Measurements from ENCODE around the gene DVL3.
"Not testable (repeated sequence)": the region's sequence is repeated elsewhere in the genome, so short reads cannot be mapped to it uniquely, and the experiment has no call there.

Gene DVL3

DNA sequence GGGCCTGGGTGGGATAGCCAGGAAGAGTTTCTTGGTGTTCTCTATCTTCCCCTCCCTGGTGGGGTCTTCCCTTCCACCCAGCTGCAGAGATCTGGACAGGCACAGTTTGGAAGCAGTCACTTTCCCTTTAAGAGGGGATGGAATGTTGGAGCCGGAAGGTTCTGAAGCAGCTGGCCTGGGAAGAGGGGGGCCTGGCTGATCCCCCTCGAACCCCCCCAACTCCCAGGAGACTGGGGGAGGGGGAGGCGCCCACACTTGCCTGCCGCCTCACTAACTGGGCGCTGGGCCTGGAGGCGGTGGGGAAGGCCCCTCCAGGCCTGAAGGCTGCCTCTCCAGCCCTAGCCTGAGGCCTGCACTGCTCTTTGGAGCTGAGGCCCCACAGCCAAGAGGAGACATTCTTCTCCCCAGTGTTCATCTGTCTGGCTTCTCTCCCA is 1.4 kb downstream of the DVL3 start:
- no peak for DNase-seq

DNA sequence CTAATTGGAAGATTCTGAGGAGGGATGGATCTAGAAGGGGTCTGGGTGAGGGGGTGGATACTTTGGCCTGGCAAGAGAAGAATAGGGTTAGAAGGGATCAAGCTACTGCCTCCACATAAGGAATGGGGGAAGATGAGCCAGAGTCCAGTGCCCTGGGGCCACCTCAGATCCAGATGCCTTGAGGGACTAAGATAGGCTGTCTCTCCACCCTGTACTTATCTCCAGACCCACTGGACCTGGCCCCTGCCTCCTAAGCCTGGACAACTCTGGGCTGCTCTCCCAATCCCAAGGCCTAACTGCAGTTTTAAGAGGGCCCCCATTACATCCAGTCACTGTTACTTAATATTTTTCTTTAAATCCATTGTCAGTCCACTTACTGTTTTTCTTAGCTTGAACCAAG is 2.0 kb downstream of the DVL3 start:
- DNase-seq: no peak

DNA sequence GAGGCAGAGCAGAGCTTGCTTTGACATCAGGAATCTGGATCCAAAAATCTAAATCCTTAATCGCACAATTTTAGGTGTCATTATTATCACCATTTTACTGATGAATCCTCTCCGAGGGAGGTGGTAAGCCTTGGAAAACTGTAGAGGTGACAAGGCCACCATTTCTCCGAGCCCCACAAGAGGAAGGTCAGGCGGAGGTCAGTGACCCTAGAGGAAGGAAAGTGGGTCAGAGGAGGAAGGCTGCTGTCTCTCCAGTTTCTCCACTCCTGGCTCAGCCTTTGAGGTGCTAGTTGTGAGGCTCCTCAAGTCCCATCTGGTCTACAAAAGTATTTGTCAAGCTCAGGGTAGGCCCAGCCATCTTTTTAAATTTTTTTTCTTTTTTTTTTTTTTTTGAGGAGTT is 3.2 kb downstream of the DVL3 start:
- no peak for DNase-seq

DNA sequence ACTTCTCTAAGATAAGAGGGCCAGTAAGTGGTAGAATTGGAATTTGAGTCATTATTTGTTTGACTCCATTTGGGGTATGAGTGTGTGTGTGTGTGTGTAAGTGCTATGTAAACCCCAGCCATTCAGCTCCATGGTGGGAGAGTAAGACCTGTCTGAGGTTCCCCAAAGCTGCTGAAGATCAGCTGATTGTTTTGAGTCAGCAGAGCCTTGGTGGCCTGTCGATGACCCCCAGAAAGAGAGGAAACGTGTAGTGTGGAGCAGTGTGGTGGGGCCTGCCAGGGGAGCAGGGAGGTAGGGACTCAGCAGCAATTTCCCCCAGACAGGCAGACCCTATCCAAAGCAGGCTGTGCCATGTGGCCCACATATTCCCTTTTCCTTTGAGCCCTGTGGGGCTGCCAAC is 5.3 kb downstream of the DVL3 start:
- DNase-seq: no peak

DNA sequence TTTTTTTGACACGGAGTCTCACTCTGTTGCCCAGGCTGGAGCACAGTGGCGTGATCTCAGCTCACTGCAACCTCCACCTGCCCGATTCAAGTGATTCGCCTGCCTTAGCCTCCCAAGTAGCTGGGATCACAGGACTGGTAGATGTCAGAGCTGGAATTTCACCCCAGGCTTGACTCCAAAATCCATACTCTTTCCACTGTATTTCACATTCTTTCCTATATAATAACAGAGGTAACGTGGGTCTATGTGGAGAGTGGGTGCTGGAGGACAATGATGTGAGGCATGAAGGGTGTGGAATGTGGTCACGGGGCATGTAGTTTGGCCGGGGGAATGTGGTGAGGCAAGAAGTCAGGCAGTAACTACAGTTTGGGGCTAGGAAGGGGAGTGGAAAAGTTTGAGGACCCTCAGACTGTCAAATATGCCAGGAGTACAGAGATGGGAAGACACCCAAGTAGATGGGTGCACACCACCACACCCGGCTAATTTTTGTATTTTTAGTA is 7.4 kb downstream of the DVL3 start:
- DNase-seq: not testable (repeated sequence)

DNA sequence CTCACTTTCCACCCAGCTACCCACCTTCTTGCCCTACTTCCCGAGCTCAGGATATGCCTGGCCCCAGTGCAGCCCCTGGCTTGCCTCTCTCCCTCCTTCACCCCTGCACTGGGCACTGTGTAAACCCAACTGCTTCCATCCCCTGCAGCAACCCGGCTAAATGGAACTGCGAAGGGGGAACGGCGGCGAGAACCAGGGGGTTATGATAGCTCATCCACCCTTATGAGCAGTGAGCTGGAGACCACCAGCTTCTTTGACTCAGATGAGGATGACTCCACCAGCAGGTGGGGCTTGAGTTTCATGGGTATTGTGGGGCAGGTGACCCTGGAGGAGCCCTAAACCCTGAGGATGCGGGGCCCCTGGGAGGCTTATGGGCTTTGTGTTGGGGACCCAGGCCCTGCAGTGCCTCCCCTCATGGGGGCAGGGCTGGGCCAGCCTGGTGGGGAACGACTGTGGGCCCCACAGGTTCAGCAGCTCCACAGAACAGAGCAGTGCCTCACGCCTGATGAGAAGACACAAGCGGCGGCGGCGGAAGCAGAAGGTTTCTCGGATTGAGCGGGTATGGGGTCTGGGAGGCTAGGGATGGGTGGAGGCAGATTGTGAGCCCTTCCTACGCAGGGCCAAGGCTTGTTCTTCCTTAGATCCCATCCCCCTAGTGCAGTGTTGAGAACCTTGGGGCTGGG is 9.6 kb downstream of the DVL3 start:
- no peak for DNase-seq

DNA sequence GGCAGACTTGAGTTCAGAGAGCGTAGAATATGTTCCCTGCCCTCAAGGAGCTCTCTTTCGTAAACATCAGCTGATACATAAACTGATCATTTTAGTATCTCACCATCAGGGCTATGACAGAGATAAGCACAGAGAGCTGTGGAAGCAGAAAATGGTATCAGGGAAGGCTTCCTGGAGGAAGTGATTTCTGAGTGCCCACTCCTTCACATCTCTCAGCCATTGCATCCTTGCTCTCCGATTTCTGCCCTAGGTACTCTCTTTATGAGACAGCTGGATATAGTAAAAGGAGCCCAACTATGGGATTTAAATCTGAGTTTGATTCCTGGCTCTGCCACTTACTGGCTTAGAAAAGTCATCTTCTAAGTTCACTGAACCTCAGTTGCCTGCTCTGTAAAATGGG is 10.4 kb downstream of the DVL3 start:
- no peak for DNase-seq

DNA sequence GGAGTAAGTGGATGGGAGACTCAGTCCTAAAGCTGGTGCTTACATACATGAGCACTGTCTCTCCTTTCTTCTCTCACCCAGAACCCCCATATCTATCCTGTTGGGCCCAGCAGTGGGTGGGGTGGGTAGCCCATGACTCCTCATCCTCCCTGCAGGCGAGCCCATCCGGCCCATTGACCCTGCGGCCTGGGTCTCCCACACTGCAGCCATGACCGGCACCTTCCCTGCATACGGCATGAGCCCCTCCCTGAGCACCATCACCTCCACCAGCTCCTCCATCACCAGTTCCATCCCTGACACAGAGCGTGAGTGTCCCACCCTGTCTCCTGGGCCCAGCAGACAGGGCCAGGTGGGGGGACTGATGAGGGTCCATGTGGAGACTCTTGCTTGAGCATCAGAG is 11.5 kb downstream of the DVL3 start:
- no peak for DNase-seq

DNA sequence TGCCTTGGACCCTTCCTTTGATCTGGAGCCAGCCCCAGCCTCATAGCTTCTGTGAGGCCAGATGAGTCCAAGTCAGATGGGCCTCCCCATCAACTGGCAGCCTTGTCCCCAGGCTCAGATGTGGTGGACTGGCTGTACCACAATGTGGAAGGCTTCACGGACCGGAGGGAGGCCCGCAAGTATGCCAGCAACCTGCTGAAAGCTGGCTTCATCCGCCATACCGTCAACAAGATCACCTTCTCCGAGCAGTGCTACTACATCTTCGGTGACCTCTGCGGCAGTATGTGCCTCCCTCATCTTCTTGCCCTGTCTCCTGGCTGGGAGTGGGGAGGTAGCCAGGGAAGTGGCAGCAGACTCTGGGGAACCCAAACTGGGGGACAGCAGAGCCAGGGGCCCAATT is 12.6 kb downstream of the DVL3 start:
- DNase-seq: no peak

DNA sequence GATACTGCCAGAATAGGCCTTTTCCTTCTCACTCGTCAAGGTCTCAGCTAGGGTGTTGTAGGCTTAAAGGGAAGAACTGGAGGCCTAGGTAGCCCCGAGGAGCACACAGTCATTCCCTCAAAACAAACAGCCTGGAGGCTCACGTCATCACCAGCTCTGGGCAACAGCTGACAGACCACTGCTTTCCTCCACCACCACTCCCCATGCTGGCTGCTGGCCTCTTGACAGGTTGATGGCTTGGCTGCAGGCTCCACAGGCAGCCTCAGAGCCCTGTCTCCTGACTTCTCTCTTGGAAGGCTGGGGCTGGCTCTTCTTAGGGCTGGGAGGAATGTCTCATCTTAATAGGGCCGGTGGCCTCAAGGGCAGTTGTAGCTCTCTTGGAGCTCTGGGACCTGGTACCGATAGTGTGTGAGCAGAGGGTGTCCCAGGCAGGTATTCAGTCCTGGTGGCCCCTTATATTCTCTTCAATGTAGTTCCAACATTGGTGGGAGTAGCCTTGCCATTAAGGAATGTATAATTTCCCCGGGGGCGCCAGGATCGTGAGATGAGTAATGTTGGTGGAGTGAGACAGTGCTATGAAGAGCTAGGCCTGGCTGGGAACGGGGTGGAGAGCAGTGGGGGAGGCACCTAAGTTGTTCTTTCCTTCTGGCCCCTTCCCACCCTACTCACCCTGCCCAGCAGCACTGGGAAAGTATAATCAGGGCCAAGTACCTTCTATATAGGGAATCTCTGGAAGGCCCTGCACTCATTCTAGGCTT is 13.4 kb downstream of the DVL3 start:
- no peak for DNase-seq

DNA sequence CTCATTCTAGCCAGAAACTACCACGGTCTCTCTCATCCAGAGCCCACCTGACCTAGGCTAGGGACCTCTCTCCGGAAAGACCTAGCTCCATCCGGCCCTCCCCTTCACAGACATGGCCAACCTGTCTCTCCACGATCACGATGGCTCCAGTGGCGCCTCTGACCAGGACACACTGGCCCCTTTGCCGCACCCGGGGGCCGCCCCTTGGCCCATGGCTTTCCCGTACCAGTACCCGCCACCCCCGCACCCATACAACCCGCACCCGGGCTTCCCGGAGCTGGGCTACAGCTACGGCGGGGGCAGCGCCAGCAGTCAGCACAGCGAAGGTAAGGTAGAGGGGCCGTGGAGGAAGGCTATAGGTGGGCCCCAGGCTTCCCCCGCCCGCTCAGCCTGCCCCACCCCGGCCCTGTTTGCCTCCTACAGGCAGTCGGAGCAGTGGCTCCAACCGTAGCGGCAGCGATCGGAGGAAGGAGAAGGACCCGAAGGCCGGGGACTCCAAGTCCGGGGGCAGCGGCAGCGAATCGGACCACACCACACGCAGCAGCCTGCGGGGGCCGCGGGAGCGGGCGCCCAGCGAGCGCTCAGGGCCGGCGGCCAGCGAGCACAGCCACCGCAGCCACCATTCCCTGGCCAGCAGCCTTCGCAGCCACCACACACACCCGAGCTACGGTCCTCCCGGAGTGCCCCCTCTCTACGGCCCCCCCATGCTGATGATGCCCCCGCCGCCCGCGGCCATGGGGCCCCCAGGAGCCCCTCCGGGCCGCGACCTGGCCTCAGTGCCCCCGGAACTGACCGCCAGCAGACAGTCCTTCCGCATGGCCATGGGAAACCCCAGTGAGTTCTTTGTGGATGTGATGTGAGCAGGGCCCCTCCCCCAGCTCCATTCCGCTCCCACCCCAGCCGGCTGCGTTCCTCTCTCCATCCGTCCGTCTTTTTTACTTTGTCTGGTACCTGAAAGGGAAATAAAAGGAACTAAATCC is 15.0 kb downstream of the DVL3 start:
- DNase-seq: no peak

DNA sequence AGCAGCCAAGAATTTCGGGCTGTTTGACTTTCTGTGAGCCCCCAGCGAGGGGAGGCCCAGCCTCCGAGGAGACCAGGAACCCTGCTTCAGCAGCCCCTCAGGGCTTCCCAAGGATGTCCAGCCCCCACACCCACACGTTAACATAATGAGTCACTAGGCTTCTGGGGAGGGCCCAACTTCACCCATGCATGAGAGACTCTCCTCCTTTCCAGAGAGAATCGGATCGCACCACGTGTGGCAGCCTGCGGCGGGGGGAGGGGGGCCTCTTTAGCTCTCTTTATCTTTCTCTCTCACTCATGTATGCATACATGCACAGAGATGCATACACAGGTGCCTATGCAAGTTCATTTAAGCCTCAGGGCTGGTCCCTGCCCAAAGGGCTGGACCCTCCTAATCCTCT is 16.4 kb downstream of the DVL3 start:
- DNase-seq: no peak

DNA sequence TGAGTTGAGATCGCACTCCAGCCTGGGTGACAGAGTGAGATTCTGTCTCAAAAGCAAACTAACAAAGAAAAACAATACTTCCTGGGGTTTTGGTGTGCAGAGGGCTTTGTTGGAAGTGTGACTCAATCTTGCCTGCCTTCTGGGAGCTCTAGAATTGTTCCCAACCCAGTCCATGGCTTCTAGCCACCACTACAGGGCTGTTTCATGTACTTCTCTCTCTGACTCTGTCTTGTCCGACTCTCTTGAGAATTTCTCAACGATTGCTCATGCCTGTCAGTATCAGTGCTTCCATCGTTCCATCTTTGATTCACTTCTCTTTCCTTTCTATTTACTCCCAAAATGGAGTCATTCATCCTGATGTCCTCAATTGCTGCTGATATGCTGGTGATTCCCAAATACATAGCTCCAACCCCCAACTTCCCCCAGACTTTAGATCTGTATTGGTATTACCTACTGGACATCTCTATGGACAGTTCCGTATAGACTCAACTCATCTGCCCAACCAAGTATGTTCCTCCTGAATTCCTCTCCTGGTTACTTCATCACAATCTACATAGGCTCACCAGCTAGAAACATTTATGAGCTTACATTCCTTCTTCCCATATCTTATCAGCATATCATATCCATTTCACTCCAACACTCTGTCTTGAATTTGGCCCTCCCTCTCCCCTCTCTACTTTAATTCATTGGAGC is 17.6 kb downstream of the DVL3 start:
- no peak for DNase-seq

DNA sequence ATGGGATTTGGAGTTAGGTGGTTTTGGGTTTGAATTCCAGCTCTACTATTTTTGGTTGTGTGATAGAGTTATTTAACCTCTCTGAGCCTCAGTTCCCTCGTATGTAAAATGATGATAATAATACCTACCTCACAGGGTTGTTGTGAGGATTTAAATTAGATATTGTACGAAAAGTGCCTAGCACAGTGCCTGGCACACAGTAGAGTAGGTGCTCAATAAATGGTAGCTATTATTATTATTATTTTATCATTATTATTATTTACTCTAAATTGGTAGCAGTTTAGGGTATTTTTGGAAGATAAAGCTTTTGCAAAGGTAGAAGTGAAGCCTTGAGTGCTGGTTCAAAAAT is 18.2 kb downstream of the DVL3 start:
- DNase-seq: no peak

DNA sequence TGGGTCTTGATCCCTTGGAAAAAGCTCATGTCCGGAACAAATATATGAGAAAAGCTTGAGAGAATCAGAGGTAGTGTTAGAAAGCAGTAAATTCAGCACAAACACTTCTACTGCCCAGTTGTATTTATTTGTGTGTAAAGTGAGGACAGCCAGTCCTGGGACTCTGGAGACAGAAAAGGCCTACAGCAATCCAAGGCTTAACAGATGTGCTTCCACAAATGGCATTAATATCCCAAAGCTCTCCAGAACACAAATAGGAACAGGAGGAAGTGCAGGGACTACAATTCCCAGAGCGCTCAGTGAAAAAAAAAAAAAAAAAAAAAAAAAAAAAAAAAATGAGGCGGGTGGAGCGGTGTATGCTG is 19.1 kb downstream of the DVL3 start:
- DNase-seq: no peak

DNA sequence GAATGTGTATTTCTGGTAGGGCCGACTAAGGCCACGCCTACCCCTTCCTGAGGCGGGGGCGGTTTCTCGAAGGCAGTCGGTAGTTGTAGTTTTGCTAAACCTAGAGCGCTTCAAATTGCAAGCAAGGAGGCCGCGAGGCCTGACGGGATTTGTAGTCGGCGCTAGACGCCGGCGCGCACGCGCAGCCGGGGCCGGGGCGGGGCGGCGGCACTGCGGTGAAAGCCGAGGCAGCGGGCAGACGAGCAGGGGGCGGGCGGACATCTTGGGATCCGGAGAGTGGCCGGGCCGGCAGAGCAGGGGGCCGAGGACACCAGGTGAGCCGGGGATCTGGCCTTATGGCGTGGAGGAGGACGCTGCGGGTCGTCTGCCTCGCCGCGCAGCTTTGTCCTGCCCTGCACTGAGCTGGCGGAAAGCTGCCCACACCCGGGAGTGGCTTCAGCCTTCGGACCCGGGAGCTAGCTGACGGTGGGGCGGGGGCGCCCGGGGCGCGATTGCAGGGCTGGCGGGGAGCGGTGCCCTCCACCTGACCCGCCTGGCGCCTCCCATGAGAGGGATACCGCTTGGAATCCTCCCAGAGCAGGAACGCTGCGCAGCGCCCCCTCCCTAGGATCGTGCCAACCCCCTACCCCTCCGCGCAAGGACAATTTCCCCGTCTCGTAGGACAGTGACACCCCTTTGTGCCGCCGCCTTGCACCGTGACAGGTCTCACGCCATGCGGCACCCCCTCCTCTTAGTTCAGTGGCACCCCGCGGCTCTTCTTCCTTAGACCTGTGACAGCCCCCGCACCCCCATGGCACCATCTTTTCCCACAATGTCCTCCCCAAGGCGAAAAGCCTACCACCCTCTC is 19.7 kb downstream of the DVL3 start, which contains the start of gene AP2M1:
Gene AP2M1 (plus strand): TSS at position 210 of the 847 bp plus-strand sequence. CDS start 2,139 bp downstream, outside the sequence.
- DNase-seq: peak; percentile 99

DNA sequence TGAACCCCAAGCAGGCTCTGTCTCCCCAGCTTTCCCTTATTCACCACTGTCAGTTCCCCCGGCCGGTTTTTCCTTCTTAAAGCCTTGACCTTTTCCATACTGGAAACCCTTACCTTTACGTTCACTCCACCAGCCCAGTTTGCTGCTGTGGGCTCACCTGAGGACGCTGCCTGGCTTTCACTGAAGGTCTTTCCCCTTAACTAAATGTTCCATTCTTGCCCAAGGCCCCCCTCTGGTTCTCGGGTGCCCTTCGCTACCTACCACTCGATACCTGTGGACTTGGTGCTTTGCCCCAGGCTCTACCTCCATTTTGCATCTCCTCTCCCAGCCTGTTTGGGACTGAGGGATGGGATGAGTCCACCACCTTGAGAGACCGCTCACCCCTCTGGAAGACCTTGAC is 20.3 kb downstream of the DVL3 start:
- no peak for DNase-seq

DNA sequence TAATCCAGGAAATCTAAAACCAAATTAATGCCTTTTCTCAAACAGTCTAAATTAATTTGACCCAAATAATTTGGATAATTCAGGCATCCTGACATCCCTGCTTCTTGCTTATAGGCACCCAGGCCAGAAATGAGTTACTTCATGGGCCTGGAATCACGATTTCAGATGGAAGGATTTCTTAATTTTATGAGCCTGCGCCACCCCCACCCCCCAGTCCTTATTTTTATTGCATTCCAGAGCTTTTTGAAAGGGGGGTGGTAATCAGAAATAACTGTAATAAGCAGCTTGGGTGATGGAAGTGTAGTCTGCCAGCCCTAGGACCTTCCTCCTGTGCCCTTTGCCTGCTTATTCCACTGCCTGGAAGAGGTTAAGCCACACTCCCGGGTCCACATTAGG is 20.8 kb downstream of the DVL3 start:
- no peak for DNase-seq

DNA sequence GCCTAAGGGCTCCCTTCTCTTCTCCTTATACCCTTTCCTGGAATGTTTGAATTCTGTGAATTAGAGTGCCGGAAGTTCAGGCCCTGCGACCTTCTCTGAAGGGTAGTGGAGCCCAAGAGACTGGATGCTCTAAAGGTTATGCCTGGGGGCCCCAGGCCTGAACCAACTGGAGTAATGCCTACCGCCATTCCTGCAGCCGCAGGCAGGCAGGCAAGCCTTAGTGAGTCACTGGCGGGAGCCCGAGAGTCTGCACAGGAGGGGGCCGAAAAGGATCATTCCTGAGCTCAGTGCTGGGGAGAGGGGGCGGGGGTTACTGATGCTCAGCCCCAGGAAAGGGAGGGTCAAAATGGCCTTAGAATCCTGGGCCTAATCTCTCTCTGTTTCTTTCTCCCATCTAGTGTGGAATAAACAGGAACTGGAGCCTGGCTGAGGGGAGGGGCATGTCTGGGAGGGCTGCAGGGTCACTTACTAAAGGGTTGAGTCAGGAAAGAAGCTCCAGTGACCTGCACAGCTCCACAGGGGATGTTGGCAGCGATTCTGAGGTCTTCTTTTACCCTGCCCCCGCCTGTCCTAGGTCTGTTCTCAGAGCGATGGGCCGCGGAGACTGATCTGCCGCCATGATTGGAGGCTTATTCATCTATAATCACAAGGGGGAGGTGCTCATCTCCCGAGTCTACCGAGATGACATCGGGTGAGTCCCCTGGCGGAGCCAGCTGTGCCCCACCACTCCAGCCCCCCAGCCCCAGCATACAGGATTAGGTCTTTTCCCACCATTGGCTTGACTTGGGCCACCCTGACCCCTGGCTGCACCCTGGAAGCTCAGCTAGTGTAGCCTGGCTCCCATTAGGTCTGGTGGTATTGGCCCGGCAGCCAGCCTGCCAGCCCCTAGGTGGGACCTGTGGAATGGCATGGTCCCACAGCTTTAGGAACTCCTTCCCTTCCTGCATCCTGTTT is 21.5 kb downstream of the DVL3 start:
- DNase-seq: no peak

DNA sequence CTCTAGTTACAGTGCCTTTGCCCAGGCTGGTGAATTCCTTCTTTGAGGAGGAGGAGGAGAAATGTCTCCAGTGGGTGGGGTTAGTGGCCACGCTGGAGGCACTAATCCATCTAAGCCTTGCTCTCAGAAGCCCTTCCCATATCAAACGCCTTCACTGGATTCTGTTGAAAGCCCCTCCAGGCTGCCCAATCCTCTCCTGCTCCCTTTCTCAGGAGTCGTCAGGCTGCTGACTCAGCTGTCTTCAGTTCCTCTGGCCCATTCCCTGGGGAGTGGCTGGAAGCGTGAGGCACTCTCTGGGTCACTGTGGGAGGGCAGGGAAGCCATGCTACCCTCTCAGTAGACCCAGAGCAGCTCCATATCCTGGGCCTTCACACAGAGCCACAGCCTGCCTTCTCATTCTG is 22.2 kb downstream of the DVL3 start:
- DNase-seq: no peak

Data from NCI-H446 treated with DMSO at 0.1 percent for 48 hours (cell line).